Stimulated activated CD4-positive, alpha-beta T cell treated with anti-CD3 and anti-CD28 coated beads, Interleukin-15, amount 100 ng/mL, for 48 hours (primary cell): ENCODE measurements around the gene TM4SF1.
"Not testable (repeated sequence)": the region's sequence is repeated elsewhere in the genome, so short reads cannot be mapped to it uniquely, and the experiment has no call there.

ENCODE experiments used
- DNase-seq, 2 donors: peaks; one replicate each; pipeline ENCODE4 v3.0.0-alpha.2; 2020; ENCODE audit warnings: low read depth in 2 of 2

The TM4SF1 gene

DNA sequence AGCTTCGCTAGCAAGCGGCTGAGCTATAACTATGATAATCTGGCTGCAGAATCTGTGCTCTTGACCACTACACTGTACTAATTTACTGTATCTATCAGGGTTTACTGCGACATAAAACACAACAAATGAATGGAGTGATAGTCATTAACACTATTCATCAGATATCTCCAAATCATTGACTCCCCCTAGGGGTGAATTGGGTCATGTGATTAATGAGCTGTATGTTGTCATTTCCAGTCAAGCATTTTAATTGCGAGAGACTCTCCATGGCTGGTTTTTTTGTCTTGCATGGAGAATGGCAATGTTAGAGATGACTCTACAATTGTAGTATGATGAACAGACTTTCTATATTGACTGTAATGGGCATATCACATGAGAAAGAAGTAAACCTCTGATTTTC, 33.5 kb downstream of the TM4SF1 start:
- no peak for DNase-seq

DNA sequence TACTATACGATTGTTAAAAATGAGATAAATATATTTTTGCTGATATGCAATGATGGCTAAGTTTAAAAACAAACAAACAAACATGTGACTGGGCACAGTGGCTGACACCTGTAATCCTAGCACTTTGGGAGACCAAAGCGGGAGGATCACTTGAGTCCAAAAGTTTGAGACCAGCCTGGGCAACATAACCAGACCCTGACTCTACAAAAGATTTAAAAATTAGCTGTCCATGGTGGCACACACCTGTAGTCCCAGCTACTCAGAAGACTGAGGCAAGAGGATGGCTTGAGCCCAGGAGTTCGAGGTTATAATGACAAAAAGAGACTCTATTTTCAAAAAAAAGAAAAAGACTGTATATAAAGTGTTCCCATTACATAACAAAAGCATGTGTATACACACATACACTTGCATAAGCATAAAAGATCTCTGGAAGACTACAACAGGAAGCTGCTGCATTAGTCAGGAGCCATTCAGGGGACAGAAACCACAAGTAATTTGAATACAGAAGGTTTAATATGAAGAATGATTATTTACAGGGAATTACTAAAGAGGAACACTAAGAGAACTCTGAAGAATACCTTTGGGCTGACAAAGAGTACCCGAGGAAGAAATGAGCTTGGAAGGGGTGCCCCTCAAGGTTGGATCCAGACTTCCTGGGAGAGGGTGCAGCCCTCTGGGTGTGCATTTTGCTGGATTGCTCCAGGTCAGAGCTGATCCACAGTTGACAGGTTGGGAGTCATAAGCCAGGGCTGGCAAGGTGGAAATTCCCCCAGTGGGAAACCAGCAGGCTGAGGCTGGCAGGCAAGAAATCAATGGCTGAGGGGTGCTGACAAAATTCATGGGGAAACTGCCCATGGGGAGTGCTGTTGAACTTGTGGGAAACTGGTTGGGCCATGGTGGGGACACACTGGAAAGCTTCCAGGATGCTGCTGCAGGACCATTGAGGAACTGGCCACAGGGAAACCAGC, 34.8 kb downstream of the TM4SF1 start:
- no peak for DNase-seq

DNA sequence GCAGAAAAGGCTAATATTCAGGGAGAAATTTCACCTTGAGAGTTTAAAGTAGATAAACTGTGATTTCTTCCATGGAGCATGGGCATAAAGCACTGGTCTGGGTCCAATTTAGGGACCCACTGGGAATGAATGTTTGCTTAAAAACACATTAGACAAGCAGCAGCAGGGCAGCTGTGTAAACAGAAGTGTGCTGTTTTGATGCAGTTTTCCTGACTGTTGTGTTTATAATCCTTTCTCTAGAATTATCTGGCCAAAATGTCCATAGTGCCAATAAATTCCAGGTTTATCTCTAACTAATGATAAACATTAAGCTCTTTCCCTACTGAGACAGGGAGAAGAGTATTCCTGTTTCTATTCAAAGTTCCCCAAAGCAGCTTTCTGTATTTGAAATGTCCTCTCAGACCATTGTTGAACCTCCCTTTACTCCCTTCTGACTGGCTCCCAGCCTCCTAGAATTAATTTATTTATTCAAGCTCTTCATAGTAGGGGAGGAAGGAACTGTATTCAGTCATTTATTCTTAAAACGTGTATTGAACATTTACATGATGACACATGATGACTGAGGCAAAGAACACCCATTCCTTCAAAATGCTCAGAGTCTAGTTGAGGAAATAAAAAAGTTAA, 37.0 kb downstream of the TM4SF1 start:
- DNase-seq, result no peak

- no peak for DNase-seq
Observed at GRCh38 chr3:149339931-149340309, 37.5 kb downstream of the TM4SF1 start.

DNA sequence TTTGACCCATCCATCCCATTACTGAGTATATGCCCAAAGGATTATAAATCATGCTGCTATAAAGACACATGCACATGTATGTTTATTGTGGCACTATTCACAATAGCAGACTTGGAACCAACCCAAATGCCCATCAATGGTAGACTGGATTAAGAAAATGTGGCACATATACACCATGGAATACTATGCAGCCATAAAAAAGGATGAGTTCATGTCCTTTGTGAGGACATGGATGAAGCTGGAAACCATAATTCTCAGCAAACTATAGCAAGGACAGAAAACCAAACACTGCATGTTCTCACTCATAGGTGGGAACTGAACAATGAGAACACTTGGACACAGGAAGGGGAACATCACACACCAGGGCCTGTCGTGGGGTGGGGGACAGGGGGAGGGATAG, 40.0 kb downstream of the TM4SF1 start:
- DNase-seq, result not testable (repeated sequence)

DNA sequence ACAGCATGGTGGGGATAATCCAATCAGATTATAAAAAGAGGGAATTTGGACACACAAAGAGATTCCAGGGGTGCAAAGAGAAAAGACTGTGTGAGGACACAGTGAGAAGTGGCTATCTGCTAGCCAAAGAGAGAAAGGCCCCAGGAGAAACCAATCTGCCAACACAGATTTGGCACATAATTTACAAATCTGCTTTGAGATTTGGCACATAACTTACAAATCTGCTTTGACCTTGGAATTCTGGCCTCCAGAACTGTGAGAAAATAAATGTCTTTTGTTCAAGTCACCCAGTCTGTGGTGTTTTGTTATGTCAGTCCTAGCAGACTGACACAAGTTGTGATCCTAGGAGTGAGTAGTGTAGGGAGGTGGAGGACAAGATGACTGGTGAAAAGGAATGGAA, 40.5 kb downstream of the TM4SF1 start:
- DNase-seq, result no peak

GRCh38 chr3:149333176-149333859, 44.1 kb downstream of the TM4SF1 start, which contains the start of gene TM4SF18:
TM4SF18 (minus strand) TSS chr3:149333636; CDS start chr3:149333382, 254 bp downstream.
- DNase-seq, result no peak

DNA sequence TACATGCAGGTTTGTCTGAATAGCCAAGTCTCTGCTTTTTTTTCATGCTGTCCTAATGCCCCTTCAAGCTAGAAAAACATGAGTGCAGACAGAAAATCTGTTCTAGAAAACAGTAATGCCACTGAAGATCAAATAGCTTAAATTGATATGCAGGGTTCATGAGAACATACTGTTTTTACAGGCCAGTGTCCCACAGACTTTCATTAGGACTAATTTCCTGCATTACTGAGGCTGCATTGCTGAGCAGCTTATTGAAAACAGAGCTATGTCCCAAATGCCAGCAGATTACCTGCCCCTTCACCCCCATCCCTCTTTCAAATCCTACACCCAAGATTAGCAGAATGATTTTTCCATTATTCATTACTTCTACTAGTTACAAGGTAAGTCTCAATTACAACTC, 44.7 kb downstream of the TM4SF1 start:
- DNase-seq, result no peak

DNA sequence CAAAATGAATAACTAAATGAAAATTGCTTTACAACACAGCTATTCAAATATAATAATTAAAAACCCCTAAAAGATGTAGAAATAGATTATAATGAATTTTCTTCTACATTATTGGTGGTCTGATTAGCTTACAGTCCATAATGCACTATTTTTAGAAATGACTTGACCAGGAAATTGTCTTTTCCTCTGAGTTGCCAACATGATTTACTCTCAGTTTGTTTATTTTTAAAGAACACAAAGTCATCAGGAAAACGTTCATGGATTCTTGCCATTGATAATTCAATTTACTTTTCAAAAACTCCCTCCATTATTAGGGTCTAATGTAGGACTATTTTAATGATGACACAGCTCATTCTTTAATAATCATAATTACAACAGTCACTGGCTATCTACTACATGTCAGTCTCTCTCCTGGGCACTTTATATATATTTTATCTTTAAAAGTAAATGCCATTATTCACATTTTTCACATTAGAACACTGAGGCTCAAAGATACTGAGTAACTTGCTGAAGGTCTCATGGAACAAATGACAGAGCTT, 45.2 kb downstream of the TM4SF1 start:
- no peak for DNase-seq

- DNase-seq, result no peak
Observed at GRCh38 chr3:149331396-149331795, 46.1 kb downstream of the TM4SF1 start.

GRCh38 chr3:149330609-149331331, 46.7 kb downstream of the TM4SF1 start:
- no peak for DNase-seq

GRCh38 chr3:149327156-149327555, 50.3 kb downstream of the TM4SF1 start:
- no peak for DNase-seq

DNA sequence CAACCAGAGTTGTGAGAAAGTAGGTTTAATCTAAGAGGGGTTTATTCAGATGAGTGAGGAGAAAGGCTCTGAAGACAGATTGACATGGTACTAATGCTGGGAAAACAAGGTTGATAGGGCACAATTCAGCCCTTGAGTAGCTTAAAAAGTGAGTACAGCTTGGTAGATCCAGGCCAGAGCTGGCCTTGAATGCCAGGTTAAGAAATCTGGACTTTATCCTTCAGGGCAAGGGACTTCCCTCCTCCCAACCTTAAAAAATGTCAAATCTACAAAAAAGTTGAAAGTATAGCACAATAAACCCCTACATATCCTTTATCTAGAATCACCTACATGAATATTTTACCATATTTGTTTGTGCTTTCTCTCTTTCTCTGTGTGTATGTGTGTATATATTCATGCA, 51.9 kb downstream of the TM4SF1 start:
- DNase-seq, result no peak

DNA sequence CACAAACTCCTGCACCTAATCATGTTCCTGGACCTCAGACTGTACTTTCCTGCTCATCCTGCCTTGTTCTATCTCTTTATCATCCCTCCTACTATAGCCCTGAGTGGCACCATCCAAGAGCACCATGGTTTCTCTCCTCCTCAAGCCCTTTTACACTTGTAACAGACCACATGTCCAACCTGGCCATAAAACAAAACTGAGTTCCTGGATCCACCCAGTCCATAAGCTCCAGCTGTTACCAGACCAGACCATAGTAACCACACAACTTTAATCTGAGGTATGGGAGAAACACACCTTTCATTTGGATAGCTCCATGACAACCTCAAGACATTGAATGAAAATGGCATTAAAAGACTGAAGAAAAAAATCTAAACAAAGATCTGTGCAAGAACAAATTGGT, 53.1 kb downstream of the TM4SF1 start:
- no peak for DNase-seq

DNA sequence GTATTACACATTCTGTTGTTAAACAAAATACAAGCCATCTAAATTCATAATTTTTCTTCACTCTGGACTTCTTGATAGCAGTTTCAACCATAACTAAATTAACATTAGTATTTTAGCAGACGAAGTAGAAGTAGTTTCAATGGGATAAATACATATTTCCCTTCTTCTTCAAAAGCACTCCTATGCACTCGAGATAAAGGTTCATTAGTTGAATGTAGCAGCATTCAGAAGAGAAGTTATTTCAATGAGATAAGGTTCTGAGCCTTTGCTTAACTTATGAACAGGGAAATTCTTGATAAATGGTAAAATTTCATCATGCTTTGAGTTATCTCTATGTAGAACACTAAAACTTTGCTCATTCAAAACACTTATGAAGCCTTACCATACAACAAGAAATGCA, 55.8 kb downstream of the TM4SF1 start:
- no peak for DNase-seq

DNA sequence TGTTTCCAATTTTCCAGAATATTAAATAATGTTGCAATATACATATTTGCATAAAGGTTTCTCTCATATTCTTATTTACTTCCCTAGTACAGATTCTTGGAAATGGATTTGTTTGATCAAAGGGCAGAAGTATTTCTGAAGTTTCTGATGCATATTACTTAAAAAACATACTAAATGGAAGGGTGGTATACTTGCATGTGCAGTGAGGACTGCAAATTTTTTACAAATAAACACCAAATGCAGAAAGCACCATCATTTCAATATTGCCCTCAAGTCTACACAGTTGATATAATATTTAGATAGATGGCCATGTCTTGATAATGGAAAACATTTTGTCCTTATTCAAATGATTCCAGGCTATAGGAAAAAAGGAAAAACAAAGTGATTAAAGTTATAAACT, 56.3 kb downstream of the TM4SF1 start:
- no peak for DNase-seq

- DNase-seq, result no peak
Observed at GRCh38 chr3:149319750-149320149, 57.7 kb downstream of the TM4SF1 start.
